Skin epidermis (tissue), 12 donors: ENCODE measurements around the gene CCDC13.

Source experiments
- H3K27ac ChIP-seq, 21 experiments: fragments of 200-600 bp; sonication (generic) in 11 of 21; one replicate each; pipeline ENCODE4 v1.5.0; 2020; ENCODE audit warnings: mild to moderate bottlenecking in 3 of 21, inconsistent platforms in 2 of 21, moderate library complexity in 2 of 21
- H3K4me3 ChIP-seq, 7 experiments: fragments of 200-600 bp; sonication (generic) in 2 of 7; one replicate each; pipeline ENCODE4 v1.5.0; 2020; ENCODE audit warnings: inconsistent platforms in 2 of 7, mild to moderate bottlenecking in 2 of 7, moderate library complexity in 1 of 7

CCDC13 gene

DNA sequence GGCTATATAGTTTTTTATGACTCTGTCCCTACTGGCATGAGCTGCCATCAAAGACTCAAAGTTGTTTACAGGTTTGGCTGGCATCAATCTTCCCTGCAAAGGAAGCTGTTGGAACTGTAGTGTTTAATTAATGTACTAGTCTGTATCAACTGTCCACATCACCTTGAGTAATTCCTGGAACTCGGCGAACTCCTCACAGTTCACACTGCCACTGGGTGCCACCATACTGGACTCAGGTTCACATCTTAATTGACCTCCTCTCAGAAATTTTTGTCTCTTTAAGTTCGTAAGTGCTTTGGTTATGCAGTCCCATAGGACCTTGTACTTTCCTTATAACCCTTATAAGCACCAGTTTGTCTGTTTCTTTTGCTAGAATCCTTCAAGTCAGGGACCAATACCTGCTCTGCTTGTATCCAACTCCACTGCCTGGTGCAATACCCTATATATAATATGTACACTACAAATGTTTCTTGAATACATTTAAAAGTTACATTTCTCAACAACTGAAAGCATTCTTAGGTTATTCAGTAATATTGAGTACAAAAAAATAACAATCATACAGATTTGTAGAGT lies 28.1 kb upstream of the CCDC13 start:
- Histone ChIP-seq H3K4me3 (no peak overlapping the region), H3K27ac (no peak overlapping the region)

DNA sequence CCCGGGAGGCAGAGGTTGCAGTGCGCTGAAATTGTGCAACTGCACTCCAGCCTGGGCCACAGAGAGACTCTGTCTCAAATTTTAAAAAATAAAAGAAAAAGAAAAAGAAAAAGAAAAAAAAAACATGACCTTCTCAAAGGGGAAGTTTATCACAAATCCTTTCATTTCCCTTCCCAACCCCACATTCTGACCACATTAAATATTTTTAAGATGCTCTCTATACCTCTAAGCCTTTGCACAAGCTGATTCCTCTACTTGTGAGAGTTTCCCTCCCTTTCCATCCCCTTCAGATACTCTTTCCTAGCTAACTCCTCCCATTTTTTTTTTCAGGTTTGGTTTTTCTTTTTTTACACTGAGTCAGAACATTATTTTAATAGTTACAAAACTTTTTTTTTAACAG lies 27.2 kb upstream of the CCDC13 start:
- H3K27ac ChIP-seq = no peak overlapping the region
- H3K4me3 ChIP-seq = no peak overlapping the region

- Histone ChIP-seq H3K4me3 (no peak overlapping the region), H3K27ac (no peak overlapping the region)
Observed at GRCh38 chr3:42799376-42799775, 26.3 kb upstream of the CCDC13 start.

- H3K27ac ChIP-seq = no peak overlapping the region
Observed at GRCh38 chr3:42796332-42796885, 23.4 kb upstream of the CCDC13 start.

DNA sequence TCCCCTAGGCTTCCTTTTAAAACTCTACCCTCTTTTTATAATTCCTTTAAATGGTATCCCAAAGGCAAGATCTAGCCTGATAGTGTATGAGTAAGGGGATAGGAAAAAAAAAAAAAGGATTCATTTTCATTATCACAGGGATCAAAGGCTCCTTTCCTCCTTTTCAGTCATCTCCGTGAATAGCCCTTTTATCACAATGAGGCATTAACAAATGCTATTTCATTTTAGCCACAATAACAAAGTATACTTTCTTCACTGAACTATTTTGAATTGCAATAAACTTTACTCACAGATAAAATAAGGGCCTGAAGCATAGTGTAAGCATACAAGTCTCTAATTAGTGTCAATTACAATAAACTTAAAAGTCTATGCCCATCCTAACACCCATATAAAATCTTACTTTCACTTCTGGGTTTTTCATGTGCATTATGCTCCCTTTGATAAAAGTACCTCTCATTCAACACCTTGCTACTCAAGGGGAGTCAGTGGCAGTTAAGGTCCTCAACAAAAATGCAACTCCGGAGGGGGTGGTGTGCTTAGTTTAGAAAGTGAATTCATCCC lies 22.6 kb upstream of the CCDC13 start:
- H3K4me3 ChIP-seq = no peak overlapping the region
- H3K27ac ChIP-seq = no peak overlapping the region

More at GRCh38 chr3:42796332-42796885, 23.4 kb upstream of the CCDC13 start:
- H3K4me3 ChIP-seq = no peak overlapping the region

DNA sequence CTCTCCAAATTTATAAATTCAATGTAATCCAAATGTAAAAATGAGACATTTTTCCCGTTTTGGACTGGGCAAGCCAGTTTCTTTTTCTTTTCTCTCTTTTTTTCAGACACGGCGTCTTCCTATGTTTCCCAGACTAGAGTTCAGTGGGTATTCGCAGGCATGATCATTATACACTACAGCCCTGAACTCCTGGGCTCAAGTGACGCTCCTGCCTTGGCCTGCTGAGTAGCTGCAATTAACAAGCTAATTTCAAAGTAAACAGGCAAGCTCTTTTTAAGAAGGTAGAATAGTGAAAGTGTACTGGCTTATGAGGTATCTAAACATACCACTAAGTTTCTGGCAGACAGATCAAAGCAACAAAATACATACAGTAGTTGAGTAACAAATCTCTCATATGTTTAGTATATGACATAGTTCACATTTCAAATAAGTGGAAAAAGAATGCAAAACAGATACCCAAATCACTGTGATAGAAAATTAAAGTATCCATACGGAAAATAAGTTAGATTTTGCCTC lies 17.7 kb upstream of the CCDC13 start:
- no peak overlapping the region for H3K27ac ChIP-seq
- H3K4me3 ChIP-seq = no peak overlapping the region

DNA sequence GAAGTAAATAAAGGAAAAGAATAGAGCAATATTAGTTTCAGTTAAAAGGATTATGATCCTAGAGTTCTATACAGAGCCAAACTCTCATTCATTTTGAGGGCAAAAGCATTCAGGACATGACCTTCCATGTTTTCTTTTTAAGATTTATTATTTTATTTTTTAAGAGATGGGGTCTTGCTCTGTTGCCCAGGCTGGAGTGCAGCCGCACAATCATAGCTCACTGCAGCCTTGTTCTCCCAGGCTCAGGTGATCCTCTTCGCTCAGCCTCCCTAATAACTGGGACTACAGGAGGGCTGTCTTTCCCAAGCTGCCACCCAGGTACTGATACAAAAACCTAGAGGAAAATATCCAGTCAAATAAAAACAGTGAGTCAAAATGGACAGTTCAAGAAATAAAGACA lies 13.6 kb upstream of the CCDC13 start:
- Histone ChIP-seq H3K4me3 (no peak overlapping the region), H3K27ac (no peak overlapping the region)

GRCh38 chr3:42786212-42786611 lies 13.2 kb upstream of the CCDC13 start:
- H3K4me3 ChIP-seq = no peak overlapping the region

GRCh38 chr3:42780892-42781700 lies 8.0 kb upstream of the CCDC13 start:
- Histone ChIP-seq H3K4me3 (no peak overlapping the region), H3K27ac (no peak overlapping the region)

More at GRCh38 chr3:42786212-42786611, 13.2 kb upstream of the CCDC13 start:
- no peak overlapping the region for H3K27ac ChIP-seq

GRCh38 chr3:42780398-42780797 lies 7.3 kb upstream of the CCDC13 start:
- Histone ChIP-seq H3K4me3 (no peak overlapping the region), H3K27ac (peak overlapping the region in 1 of 21 experiments; percentile 45)

DNA sequence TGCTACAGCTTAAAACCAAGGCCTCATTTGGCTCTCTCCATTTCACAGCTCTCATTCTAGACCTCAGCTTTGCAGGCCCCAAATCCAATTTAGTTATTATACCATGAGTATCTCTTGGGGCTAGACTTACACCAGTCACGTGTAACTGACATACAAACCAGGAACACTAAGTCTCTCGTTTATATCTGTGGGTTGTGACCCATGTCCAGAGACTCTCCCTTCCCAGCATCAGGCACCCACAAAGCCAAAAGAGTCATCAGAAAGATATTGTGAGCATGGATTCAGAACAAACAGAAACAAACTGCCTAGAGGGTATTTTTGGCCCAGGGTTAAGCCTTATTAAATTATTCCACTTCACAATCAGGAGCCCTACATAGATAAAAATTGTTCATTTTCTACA lies 5.6 kb upstream of the CCDC13 start:
- Histone ChIP-seq H3K4me3 (no peak overlapping the region), H3K27ac (peak overlapping the region in 2 of 21 experiments; percentile 6 to 11)

GRCh38 chr3:42773409-42773751 lies 327 bp upstream of the CCDC13 start:
- Histone ChIP-seq H3K4me3 (peak overlapping the region; percentile 29 to 47 (median 33)), H3K27ac (peak overlapping the region in 9 of 21 experiments; percentile 43 to 85 (median 78))

DNA sequence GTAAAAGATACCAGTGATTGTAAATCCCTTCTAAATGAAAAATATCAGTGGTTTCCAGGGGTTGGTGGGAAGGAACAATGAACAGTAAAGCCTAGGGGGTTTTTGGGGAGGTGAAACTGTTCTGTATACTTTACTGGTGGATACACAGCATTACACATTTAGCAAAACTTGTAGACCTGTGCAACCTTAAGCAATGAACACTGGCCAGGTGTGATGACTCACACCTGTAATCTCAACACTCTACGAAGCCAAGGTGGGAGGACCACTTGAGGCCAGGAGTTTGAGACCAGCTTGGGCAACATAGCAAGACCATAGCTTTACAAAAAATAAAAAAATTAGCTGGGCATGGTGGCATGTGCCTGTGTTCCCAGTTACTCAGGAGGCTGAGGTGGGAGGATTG lies 1.8 kb downstream of the CCDC13 start:
- Histone ChIP-seq H3K4me3 (no peak overlapping the region), H3K27ac (no peak overlapping the region)

GRCh38 chr3:42769477-42770131 lies 3.4 kb downstream of the CCDC13 start:
- H3K4me3 ChIP-seq = no peak overlapping the region
- no peak overlapping the region for H3K27ac ChIP-seq

- Histone ChIP-seq H3K27ac (peak overlapping the region in 1 of 21 experiments; percentile 29), H3K4me3 (no peak overlapping the region)
Observed at GRCh38 chr3:42764561-42765295, 8.3 kb downstream of the CCDC13 start.

GRCh38 chr3:42764115-42764514 lies 8.9 kb downstream of the CCDC13 start:
- peak overlapping the region in 1 of 21 experiments; percentile 29 for H3K27ac ChIP-seq
- H3K4me3 ChIP-seq = no peak overlapping the region

- Histone ChIP-seq H3K4me3 (no peak overlapping the region), H3K27ac (peak overlapping the region in 1 of 21 experiments; percentile 11)
Observed at GRCh38 chr3:42763021-42763420, 10.0 kb downstream of the CCDC13 start.

DNA sequence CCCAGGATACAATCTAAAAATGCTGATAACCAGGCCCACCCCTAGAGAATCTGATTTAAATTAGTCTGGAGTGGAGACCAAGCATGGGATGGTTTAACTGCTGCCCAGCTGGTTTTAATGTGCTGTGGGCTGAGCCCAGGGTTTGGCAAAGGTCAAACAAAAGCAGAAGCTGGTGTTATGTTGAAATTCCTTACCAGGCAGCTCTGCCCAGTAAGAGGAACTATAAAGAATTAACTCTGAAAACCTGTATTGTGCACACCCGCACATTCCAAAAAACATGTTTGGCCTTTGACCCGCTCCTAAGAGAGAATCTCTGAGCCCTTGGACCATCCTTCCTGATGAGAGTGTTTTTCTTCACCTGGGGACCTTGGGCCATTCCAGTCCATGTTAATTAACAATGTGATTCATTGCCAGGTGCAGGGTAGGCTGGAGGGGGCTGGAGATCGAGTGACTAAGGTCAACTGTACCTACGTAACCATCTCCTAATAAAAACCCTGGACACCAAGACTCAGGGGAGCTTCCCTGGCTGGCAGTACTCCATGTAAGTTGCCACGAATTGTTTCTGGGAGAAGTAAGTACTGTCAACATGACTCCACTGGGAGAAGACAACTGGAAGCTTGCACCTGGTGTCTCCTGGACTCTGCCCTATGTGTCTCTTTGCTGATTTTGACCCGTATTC lies 10.9 kb downstream of the CCDC13 start:
- H3K27ac ChIP-seq = peak overlapping the region in 7 of 21 experiments; percentile 7 to 51 (median 38)
- H3K4me3 ChIP-seq = no peak overlapping the region

DNA sequence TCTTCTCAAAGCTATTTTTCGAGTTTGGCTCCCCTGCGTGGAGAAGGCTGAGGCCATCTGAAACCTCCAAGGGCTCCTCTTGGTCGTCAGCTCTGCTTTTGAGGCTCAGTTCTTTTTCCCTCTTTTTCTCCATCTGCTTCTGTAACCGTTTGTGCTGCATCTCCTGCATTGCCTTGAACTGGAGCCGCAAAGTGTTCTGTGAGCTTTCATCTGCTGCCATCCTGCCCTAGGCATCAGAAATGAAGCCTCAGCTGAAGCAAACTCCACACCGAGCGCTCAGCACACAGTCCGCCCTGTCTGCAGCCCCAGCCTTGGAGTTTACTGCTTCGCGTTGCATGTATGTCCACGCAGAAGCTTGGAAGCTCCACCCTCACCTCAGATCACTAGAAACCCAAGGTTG lies 14.9 kb downstream of the CCDC13 start:
- H3K27ac ChIP-seq = no peak overlapping the region

More for the DNA sequence above, 14.9 kb downstream of the CCDC13 start:
- H3K4me3 ChIP-seq = no peak overlapping the region
